ENCODE data around the gene MYO18A.

Gene MYO18A

GRCh38 chr17:29057361-29057760 is 122.8 kb downstream of the MYO18A start:
- no peak overlapping the region for H4K8ac ChIP-seq (ENCODE audit: low read depth, low read length)
- no peak overlapping the region for H3K27ac ChIP-seq (replicated peaks; ENCODE audit: low read length)
- H3K4me1 ChIP-seq (ENCODE audit: control insufficient read depth in 2 of 2, insufficient read depth in 1 of 2, low read depth in 1 of 2, low read length in 2 of 2) = peaks cover 25 to 32% of the 10 kb centered on the region in 2 donors
- no peak overlapping the region for H2AFZ ChIP-seq (ENCODE audit: low read length)
- H3K23ac ChIP-seq (ENCODE audit: low read depth, low read length, poor library complexity) = no peak overlapping the region
- H3K27me3 ChIP-seq (ENCODE audit: control insufficient read depth in 3 of 3, insufficient read depth in 3 of 3, low read depth in 1 of 3, low read length in 3 of 3) = no peaks in the 10 kb centered on the region
- H2BK12ac ChIP-seq (ENCODE audit: low read length) = no peak overlapping the region
- no peak overlapping the region for H3K9ac ChIP-seq (ENCODE audit: low read depth, low read length, poor library complexity)
- H3K18ac ChIP-seq (ENCODE audit: low read length) = no peak overlapping the region
- H3K4me2 ChIP-seq (ENCODE audit: insufficient read depth, low read length, poor library complexity, severe bottlenecking) = no peak overlapping the region
- no peak overlapping the region for H3K4me3 ChIP-seq (ENCODE audit: low read length in 2 of 2)
- no peak overlapping the region for H2BK120ac ChIP-seq (ENCODE audit: low read depth, low read length)
- no peaks in the 10 kb centered on the region for H3K36me3 ChIP-seq (replicated peaks in 1 of 2; ENCODE audit: control insufficient read depth in 2 of 2, insufficient read depth in 2 of 2, low read length in 2 of 2)
- no peak for DNase-seq (ENCODE audit: low spot score)
- no peak overlapping the region for H4K91ac ChIP-seq (ENCODE audit: low read depth, low read length, poor library complexity)
- H2AK5ac ChIP-seq (ENCODE audit: low read depth, low read length) = no peak overlapping the region
- H3K4ac ChIP-seq (ENCODE audit: low read length) = no peak overlapping the region
- no peak overlapping the region for H3K14ac ChIP-seq (ENCODE audit: low read length)
- no peak overlapping the region for H2BK5ac ChIP-seq (ENCODE audit: low read length)
- H3K9me3 ChIP-seq (replicated peaks in 1 of 2; ENCODE audit: control insufficient read depth in 2 of 2, insufficient read depth in 1 of 2, low read depth in 1 of 2, low read length in 2 of 2) = no peaks in the 10 kb centered on the region
- no peaks in the 10 kb centered on the region for H3K79me1 ChIP-seq (ENCODE audit: low read depth, low read length)
- WGBS, 2 donors (ENCODE audit: extremely low coverage in 2 of 2, insufficient read length in 2 of 2, insufficient replicate concordance in 1 of 2) = no CpG with 5 or more reads among the region's 4 CpGs
- H2BK15ac ChIP-seq (ENCODE audit: low read length) = no peak overlapping the region

GRCh38 chr17:29054835-29055234 is 125.4 kb downstream of the MYO18A start:
- Histone ChIP-seq H3K36me3 (replicated peaks in 1 of 2; ENCODE audit: control insufficient read depth in 2 of 2, insufficient read depth in 2 of 2, low read length in 2 of 2) (no peaks in the 10 kb centered on the region), H4K91ac (ENCODE audit: low read depth, low read length, poor library complexity) (no peak overlapping the region), H3K79me1 (ENCODE audit: low read depth, low read length) (no peaks in the 10 kb centered on the region), H3K4me2 (ENCODE audit: insufficient read depth, low read length, poor library complexity, severe bottlenecking) (no peak overlapping the region), H2BK5ac (ENCODE audit: low read length) (no peak overlapping the region), H3K4me1 (ENCODE audit: control insufficient read depth in 2 of 2, insufficient read depth in 1 of 2, low read depth in 1 of 2, low read length in 2 of 2) (peaks cover 12 to 23% of the 10 kb centered on the region in 2 donors), H3K9me3 (replicated peaks in 1 of 2; ENCODE audit: control insufficient read depth in 2 of 2, insufficient read depth in 1 of 2, low read depth in 1 of 2, low read length in 2 of 2) (no peaks in the 10 kb centered on the region), H3K23ac (ENCODE audit: low read depth, low read length, poor library complexity) (no peak overlapping the region), H3K14ac (ENCODE audit: low read length) (peak overlapping the region; percentile 86), H3K18ac (ENCODE audit: low read length) (peak overlapping the region; percentile 44), H2BK12ac (ENCODE audit: low read length) (peak overlapping the region; percentile 91), H2BK120ac (ENCODE audit: low read depth, low read length) (no peak overlapping the region), H2BK15ac (ENCODE audit: low read length) (peak overlapping the region; percentile 87), H2AK5ac (ENCODE audit: low read depth, low read length) (peak overlapping the region; percentile 1), H3K27ac (replicated peaks; ENCODE audit: low read length) (no peak overlapping the region), H4K8ac (ENCODE audit: low read depth, low read length) (no peak overlapping the region), H3K27me3 (ENCODE audit: control insufficient read depth in 3 of 3, insufficient read depth in 3 of 3, low read depth in 1 of 3, low read length in 3 of 3) (no peaks in the 10 kb centered on the region), H2AFZ (ENCODE audit: low read length) (peak overlapping the region; percentile 55), H3K4ac (ENCODE audit: low read length) (no peak overlapping the region), H3K9ac (ENCODE audit: low read depth, low read length, poor library complexity) (no peak overlapping the region), H3K4me3 (ENCODE audit: low read length in 2 of 2) (no peak overlapping the region)
- no peak for DNase-seq (ENCODE audit: low spot score)
- no CpG with 5 or more reads among the region's 10 CpGs for WGBS, 2 donors (ENCODE audit: extremely low coverage in 2 of 2, insufficient read length in 2 of 2, insufficient replicate concordance in 1 of 2)

GRCh38 chr17:29051731-29052130 is 128.5 kb downstream of the MYO18A start:
- H3K4me3 ChIP-seq (ENCODE audit: low read length in 2 of 2) = no peak overlapping the region
- no peak overlapping the region for H3K4ac ChIP-seq (ENCODE audit: low read length)
- no peak overlapping the region for H3K14ac ChIP-seq (ENCODE audit: low read length)
- no peak overlapping the region for H2BK12ac ChIP-seq (ENCODE audit: low read length)
- H3K36me3 ChIP-seq (replicated peaks in 1 of 2; ENCODE audit: control insufficient read depth in 2 of 2, insufficient read depth in 2 of 2, low read length in 2 of 2) = no peaks in the 10 kb centered on the region
- H2AK5ac ChIP-seq (ENCODE audit: low read depth, low read length) = no peak overlapping the region
- no peak overlapping the region for H3K23ac ChIP-seq (ENCODE audit: low read depth, low read length, poor library complexity)
- H3K4me1 ChIP-seq (ENCODE audit: control insufficient read depth in 2 of 2, insufficient read depth in 1 of 2, low read depth in 1 of 2, low read length in 2 of 2) = peaks cover 23 to 50% of the 10 kb centered on the region in 2 donors
- H3K27me3 ChIP-seq (ENCODE audit: control insufficient read depth in 3 of 3, insufficient read depth in 3 of 3, low read depth in 1 of 3, low read length in 3 of 3) = no peaks in the 10 kb centered on the region
- no peak overlapping the region for H3K18ac ChIP-seq (ENCODE audit: low read length)
- no peak overlapping the region for H3K4me2 ChIP-seq (ENCODE audit: insufficient read depth, low read length, poor library complexity, severe bottlenecking)
- no peak overlapping the region for H2BK5ac ChIP-seq (ENCODE audit: low read length)
- H3K27ac ChIP-seq (replicated peaks; ENCODE audit: low read length) = no peak overlapping the region
- no peaks in the 10 kb centered on the region for H3K79me1 ChIP-seq (ENCODE audit: low read depth, low read length)
- no peak overlapping the region for H3K9ac ChIP-seq (ENCODE audit: low read depth, low read length, poor library complexity)
- no CpG with 5 or more reads among the region's 6 CpGs for WGBS, 2 donors (ENCODE audit: extremely low coverage in 2 of 2, insufficient read length in 2 of 2, insufficient replicate concordance in 1 of 2)
- no peaks in the 10 kb centered on the region for H3K9me3 ChIP-seq (replicated peaks in 1 of 2; ENCODE audit: control insufficient read depth in 2 of 2, insufficient read depth in 1 of 2, low read depth in 1 of 2, low read length in 2 of 2)
- H2BK15ac ChIP-seq (ENCODE audit: low read length) = no peak overlapping the region
- no peak for DNase-seq (ENCODE audit: low spot score)
- no peak overlapping the region for H2AFZ ChIP-seq (ENCODE audit: low read length)
- H4K8ac ChIP-seq (ENCODE audit: low read depth, low read length) = no peak overlapping the region
- no peak overlapping the region for H2BK120ac ChIP-seq (ENCODE audit: low read depth, low read length)
- no peak overlapping the region for H4K91ac ChIP-seq (ENCODE audit: low read depth, low read length, poor library complexity)

- no peak overlapping the region for H2BK5ac ChIP-seq (ENCODE audit: low read length)
- DNase-seq (ENCODE audit: low spot score) = no peak
Observed at GRCh38 chr17:29051194-29051593, 129.0 kb downstream of the MYO18A start.

More at GRCh38 chr17:29051194-29051593, 129.0 kb downstream of the MYO18A start:
- WGBS, 2 donors (ENCODE audit: extremely low coverage in 2 of 2, insufficient read length in 2 of 2, insufficient replicate concordance in 1 of 2) = no CpG with 5 or more reads among the region's 12 CpGs
- Histone ChIP-seq H4K91ac (ENCODE audit: low read depth, low read length, poor library complexity) (no peak overlapping the region), H3K27ac (replicated peaks; ENCODE audit: low read length) (no peak overlapping the region), H3K4me1 (ENCODE audit: control insufficient read depth in 2 of 2, insufficient read depth in 1 of 2, low read depth in 1 of 2, low read length in 2 of 2) (peaks cover 23 to 55% of the 10 kb centered on the region in 2 donors), H2AK5ac (ENCODE audit: low read depth, low read length) (no peak overlapping the region), H2BK12ac (ENCODE audit: low read length) (no peak overlapping the region), H3K9me3 (replicated peaks in 1 of 2; ENCODE audit: control insufficient read depth in 2 of 2, insufficient read depth in 1 of 2, low read depth in 1 of 2, low read length in 2 of 2) (no peaks in the 10 kb centered on the region), H3K18ac (ENCODE audit: low read length) (no peak overlapping the region), H3K36me3 (replicated peaks in 1 of 2; ENCODE audit: control insufficient read depth in 2 of 2, insufficient read depth in 2 of 2, low read length in 2 of 2) (no peaks in the 10 kb centered on the region), H4K8ac (ENCODE audit: low read depth, low read length) (no peak overlapping the region), H2BK120ac (ENCODE audit: low read depth, low read length) (no peak overlapping the region), H3K79me1 (ENCODE audit: low read depth, low read length) (no peaks in the 10 kb centered on the region), H3K9ac (ENCODE audit: low read depth, low read length, poor library complexity) (no peak overlapping the region), H3K23ac (ENCODE audit: low read depth, low read length, poor library complexity) (no peak overlapping the region), H3K14ac (ENCODE audit: low read length) (no peak overlapping the region), H2BK15ac (ENCODE audit: low read length) (no peak overlapping the region), H3K4ac (ENCODE audit: low read length) (no peak overlapping the region), H2AFZ (ENCODE audit: low read length) (no peak overlapping the region), H3K4me2 (ENCODE audit: insufficient read depth, low read length, poor library complexity, severe bottlenecking) (no peak overlapping the region), H3K27me3 (ENCODE audit: control insufficient read depth in 3 of 3, insufficient read depth in 3 of 3, low read depth in 1 of 3, low read length in 3 of 3) (no peaks in the 10 kb centered on the region), H3K4me3 (ENCODE audit: low read length in 2 of 2) (no peak overlapping the region)

All from neuronal stem cell (in vitro differentiated cells).